H1 (cell line): Measurements from ENCODE around the gene TM9SF1. TPM values are rescaled to one million over a fixed set of nuclear protein-coding genes. Genes with fewer than 3 reads are reported as not detected.

Experiments used
- BACH1 ChIP-seq: IDR thresholded peaks from 2 replicates; pipeline ENCODE4 v1.6.1; 2012; ENCODE audit warnings: low read length, improper control_type of control experiment
- CEBPB ChIP-seq: IDR thresholded peaks from 2 replicates; pipeline ENCODE4 v1.6.1; 2012; ENCODE audit warnings: low read depth, low read length
- CHD1 ChIP-seq: IDR thresholded peaks from 2 replicates; pipeline ENCODE4 v1.6.1; 2012; ENCODE audit warnings: low read depth, low read length, improper control_type of control experiment
- EP300 ChIP-seq, 2 experiments: IDR thresholded peaks; 1 replicate in 1 of 2; 2 replicates in 1 of 2; pipeline ENCODE4 v1.6.1; 2011 to 2012; ENCODE audit warnings: low read depth in 2 of 2, low read length in 2 of 2, mild to moderate bottlenecking in 2 of 2, borderline replicate concordance in 1 of 2, inconsistent platforms in 1 of 2, moderate library complexity in 1 of 2
- RNF2 ChIP-seq: fragments of 200-900, 300-1000 bp; sonication (generic); IDR thresholded peaks from 2 replicates; pipeline ENCODE4 v1.7.1; 2016; ENCODE audit warnings: borderline replicate concordance, low read depth, mild to moderate bottlenecking, antibody characterized with exemption, low read length; ENCODE audit not compliant: poor library complexity, severe bottlenecking; ENCODE audit errors: missing control alignments
- SIN3A ChIP-seq, 2 experiments: IDR thresholded peaks in 1 of 2; conservative IDR thresholded peaks in 1 of 2; 2 replicates each; pipeline ENCODE4 v1.6.1; 2011 to 2012; ENCODE audit warnings: low read length in 2 of 2, improper control_type of control experiment in 1 of 2, low read depth in 1 of 2, mild to moderate bottlenecking in 1 of 2
- polyA plus RNA-seq, 7 experiments: library from polyadenylated mRNA; depleted of rRNA in 3 of 7; stranded (reverse) in 5 of 7; unstranded in 2 of 7; fragments of >200 nt in 5 of 7; fragments of 200-250 nt in 2 of 7; gene quantifications; 1 replicate in 5 of 7; 2 replicates in 1 of 7; 4 replicates in 1 of 7; pipeline versions ENCODE4 v1.2.1 to v1.2.3, GENCODE V29; 2011 to 2013; ENCODE audit warnings: missing spikeins in 2 of 7, mixed read lengths in 2 of 7
- total RNA-seq: library from RNA; stranded (reverse); fragmentation: NEBNext Ultra II Directional; extraction: Animal tissue kit (Norgen Biotek cat#: 25700); gene quantifications from 2 replicates; pipeline ENCODE4 v1.2.1, GENCODE V29; 2021
- TF ChIP-seq, protein P1 (sequence below): IDR thresholded peaks from 2 replicates; pipeline ENCODE4 v1.6.1; 2012; ENCODE audit warnings: inconsistent platforms

Gene TM9SF1
- total and polyA plus RNA-seq, 2 of the 8 experiments (the other 6 are each of a cell fraction or from before 2014, with no cell fraction given) = 22.2 to 29.2 TPM

DNA sequence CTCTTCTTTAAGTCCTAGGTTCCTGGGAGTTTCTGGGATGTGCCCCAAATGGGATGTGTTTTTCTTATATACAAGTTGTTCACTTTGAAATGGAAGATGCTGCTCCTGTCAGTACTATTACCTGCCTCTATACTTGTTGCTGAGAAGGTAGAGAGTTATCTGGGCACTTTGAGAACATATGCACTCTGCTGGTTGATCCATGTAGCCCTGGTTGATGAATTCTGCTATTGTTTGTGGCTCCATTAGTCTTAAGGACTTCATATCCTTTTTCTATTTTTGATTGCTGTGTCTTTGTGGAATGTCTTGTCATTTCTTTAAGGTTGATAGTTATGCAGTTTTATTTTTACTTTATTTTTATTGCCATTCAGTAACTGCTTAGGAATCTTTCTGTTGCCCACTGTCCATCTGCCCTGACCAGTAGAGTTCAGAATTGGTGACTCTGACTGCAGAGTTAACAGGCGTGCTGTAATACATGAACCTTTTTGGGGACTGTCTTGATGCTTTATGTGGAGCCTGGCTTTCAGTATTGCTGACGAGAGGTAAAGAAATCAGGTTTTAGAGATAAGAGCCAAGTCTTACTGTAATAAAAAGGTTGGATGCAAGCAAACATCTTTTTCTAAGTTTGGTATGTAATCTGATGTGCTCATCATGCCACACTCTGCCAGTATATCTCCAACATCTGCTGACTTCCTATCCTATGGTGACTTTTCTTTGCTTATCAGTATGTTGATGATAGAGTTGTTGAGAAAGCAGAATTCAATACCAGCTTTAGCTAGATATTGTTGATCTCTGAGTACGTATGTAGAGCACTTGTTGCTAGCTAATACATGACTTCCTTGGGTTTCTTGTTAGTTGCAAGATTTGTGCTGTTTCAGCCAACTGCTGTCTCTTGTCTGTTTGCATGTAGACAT, 39.1 kb upstream of the TM9SF1 start (continued):
- TF ChIP-seq RNF2 = no peak
- no peak for TF ChIP-seq BACH1
- TF ChIP-seq EP300 (IDR thresholded peaks at IDR 0.05; ENCODE audit: borderline replicate concordance in 1 of 2, low read depth in 2 of 2, low read length in 2 of 2) = no peak
- TF ChIP-seq, protein P1, sequence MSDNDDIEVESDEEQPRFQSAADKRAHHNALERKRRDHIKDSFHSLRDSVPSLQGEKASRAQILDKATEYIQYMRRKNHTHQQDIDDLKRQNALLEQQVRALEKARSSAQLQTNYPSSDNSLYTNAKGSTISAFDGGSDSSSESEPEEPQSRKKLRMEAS = no peak
- TF ChIP-seq SIN3A (conservative IDR thresholded peaks at IDR 0.05 in 1 of 2, IDR thresholded peaks at IDR 0.05 in 1 of 2; ENCODE audit: low read depth in 1 of 2, low read length in 2 of 2) = no peak
- TF ChIP-seq CHD1 = no peak
- TF ChIP-seq CEBPB = no peak
